ENCODE results near the gene RFC5. TPM values are rescaled to one million over a fixed set of nuclear protein-coding genes. Genes with fewer than 3 reads are reported as not detected.
A peak's percentile ranks its signal among the peaks of the same experiment; 100 is the strongest.

RFC5 gene
- total and polyA plus RNA-seq, 9 donors, result 10.5 to 17.8 (median 13.1) TPM

DNA sequence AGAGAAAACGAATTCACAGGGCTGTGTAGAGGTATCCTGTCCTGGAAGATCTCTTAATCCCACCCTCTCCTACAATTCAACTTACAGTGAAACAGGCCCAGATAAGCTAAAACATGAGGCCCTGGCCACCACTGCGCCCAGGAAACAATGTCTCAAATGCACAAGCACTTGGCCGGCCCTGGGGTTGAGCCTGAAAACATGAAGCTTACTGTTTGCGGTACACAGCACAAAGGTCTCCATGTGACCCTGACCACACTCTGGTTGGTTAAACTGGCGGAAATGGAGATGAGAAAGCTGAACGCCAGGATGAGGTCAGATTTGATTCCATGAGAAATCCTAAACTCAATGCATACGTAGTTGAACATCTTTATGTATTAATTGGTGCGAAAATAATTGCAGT lies 28.1 kb downstream of the RFC5 start:
- H3K36me3 ChIP-seq (ENCODE audit: control insufficient read depth, insufficient read depth, low read length), result peaks cover 43% of the 10 kb centered on the region
- no peaks in the 10 kb centered on the region for H3K27me3 ChIP-seq (ENCODE audit: control insufficient read depth, insufficient read depth, low read length)
- WGBS (ENCODE audit: insufficient coverage), result 91% methylated on average over 6 of the region's 8 CpGs
- no peaks in the 10 kb centered on the region for H3K4me1 ChIP-seq (ENCODE audit: control insufficient read depth, insufficient read depth, low read length)
- no peak for DNase-seq
- no peaks in the 10 kb centered on the region for H3K9me3 ChIP-seq (replicated peaks; ENCODE audit: control insufficient read depth, low read depth, low read length)
- H3K4me3 ChIP-seq (ENCODE audit: low read length), result no peak overlapping the region
- no peak overlapping the region for H3K27ac ChIP-seq (ENCODE audit: low read length)

DNA sequence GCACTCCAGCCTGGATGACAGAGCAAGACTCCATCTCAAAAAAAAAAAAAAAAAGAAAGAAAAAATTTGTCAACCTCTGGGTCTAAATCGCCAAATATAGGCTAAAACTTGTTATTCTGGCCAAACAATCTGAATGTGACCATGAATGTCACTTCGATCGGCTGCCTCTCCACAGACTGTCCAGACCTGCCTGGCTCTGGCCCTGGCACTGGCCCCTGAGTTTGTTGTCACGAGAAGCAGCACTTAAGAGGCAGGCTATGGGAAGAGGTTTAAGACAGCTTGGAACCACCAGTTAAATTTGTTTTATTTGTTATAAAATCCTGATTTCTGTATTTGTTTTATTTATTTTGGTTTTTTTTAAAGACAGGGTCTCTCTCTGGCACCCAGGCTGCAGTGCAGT lies 29.9 kb downstream of the RFC5 start:
- no peak overlapping the region for H3K4me3 ChIP-seq (ENCODE audit: low read length)
- H3K36me3 ChIP-seq (ENCODE audit: control insufficient read depth, insufficient read depth, low read length), result peaks cover 43% of the 10 kb centered on the region
- H3K27me3 ChIP-seq (ENCODE audit: control insufficient read depth, insufficient read depth, low read length), result no peaks in the 10 kb centered on the region
- no peaks in the 10 kb centered on the region for H3K9me3 ChIP-seq (replicated peaks; ENCODE audit: control insufficient read depth, low read depth, low read length)
- no peaks in the 10 kb centered on the region for H3K4me1 ChIP-seq (ENCODE audit: control insufficient read depth, insufficient read depth, low read length)
- H3K27ac ChIP-seq (ENCODE audit: low read length), result no peak overlapping the region
- no peak for DNase-seq
- WGBS (ENCODE audit: insufficient coverage), result 90% methylated on average over 4 of the region's 4 CpGs

DNA sequence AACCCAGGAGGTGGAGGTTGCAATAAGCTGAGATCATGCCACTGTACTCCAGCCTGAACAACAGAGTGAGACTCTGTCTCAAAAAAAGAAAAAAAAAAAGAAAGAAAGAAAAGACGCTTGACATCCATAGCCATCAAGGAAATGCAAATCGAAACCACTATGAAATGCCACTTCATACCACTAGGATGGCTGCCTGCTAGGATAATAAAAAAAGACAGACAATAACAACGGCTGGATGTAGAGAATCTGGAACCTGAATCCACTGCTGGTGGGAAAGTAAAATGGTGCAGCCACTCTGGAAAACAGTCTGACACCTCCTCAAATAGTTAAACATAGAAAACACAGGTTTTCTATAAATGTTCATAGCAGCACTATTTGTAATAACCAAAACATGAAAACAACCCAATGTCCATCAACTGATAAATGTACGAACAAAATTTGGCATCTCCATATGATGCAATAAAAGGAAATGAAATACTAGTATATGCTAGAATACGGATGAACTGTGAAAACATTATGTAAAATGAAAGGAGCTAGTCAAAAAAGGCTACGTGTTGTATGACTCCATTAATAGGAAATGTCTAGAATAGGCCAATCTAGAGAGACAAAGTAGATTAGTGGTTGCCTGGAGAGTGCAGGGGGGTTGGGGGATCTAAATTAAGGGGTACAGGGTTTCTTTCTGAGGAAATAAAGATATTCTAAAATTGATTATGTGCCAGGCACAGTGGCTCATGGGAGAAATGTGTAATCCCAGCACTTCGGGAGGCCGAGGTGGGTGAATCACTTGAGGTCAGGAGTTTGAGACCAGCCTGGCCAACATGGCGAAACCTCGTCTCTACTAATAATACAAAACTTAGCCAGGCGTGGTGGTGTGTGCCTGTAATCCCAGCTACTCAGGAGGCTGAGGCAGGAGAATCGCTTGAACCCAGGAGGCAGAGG lies 34.7 kb downstream of the RFC5 start:
- Histone ChIP-seq H3K27ac (ENCODE audit: low read length) (no peak overlapping the region), H3K4me1 (ENCODE audit: control insufficient read depth, insufficient read depth, low read length) (peaks cover 15% of the 10 kb centered on the region), H3K4me3 (ENCODE audit: low read length) (no peak overlapping the region), H3K36me3 (ENCODE audit: control insufficient read depth, insufficient read depth, low read length) (peaks cover 30% of the 10 kb centered on the region), H3K9me3 (replicated peaks; ENCODE audit: control insufficient read depth, low read depth, low read length) (no peaks in the 10 kb centered on the region), H3K27me3 (ENCODE audit: control insufficient read depth, insufficient read depth, low read length) (no peaks in the 10 kb centered on the region)
- WGBS (ENCODE audit: insufficient coverage), result 92% methylated on average over 2 of the region's 12 CpGs
- DNase-seq, result no peak

DNA sequence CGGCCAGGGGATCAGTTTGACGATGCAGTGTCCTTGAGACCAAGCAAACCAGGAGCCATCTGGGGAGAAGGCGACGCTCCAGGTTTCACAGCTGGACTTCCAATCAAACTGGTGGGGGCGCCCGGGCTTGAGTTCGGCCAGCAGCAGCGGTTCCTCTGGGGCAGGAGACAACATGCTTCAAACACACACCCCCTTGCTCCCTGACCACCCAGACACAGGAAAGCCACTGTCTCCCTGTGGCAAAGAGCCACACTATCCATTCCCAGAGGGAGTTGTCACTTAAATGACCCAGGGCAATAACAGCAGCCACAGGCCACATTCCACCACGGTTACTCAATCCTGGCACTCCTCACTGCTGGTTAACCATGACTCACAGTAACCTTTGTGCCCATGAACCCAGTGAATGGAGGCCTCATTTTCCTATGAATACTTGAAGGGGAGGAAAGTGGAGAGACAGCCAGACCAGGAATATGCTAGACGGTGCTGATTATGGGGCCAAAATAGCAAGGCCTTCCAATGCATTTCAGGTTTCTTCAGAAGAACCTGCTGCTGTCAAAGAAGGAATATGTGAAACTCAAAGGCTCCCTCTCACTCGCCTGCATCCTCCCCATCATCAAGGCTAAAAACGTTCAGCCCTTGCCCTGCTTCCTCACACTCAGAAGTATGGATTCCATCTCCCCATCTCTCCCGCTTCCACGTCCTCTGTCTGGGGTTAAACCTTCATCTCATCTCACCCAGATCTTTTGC lies 36.0 kb downstream of the RFC5 start:
- Histone ChIP-seq H3K4me1 (ENCODE audit: control insufficient read depth, insufficient read depth, low read length) (peaks cover 17% of the 10 kb centered on the region), H3K4me3 (ENCODE audit: low read length) (no peak overlapping the region), H3K27ac (ENCODE audit: low read length) (peak overlapping the region; percentile 67)

DNA sequence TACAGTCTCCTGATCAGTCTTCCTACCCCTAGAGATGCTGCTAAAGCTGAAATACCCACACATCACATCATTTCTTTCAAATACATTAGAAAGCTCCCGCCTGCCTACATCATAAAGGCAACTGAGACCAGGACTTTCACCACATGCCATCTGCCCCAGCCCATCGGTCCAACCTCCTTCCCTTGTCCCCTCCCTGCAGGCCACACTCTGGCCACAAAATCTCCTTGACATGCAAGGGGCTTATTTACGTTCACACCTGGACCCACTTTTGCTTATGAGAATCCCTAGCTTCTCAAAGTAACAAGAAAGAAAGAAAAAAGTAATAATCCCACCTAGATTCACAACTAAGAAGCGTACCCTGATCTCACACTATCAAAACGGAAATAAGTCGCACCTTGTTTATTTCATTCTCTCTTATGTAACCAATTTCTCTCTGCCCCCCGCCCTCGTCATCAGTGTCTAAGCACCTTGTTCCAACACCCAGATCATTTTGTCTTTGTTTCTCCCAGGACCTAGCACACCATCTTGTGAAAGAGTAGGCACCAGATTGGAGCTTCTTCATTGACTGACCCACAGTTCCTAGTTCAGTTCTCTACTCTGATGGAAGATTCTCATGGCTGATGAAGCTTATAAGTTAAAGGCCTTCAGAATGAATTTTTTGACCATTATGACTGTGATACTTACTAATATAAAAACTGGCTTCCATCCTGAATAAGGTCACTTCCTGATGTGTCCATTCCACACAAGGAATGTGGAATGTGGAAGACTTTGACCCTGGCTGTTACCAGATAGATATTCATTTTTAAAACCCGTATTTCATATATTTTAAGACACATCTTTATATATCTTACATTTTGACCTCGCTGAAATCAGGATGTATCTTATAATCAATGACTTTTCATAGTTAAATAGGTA lies 36.8 kb downstream of the RFC5 start:
- no peak overlapping the region for H3K4me3 ChIP-seq (ENCODE audit: low read length)
- H3K36me3 ChIP-seq (ENCODE audit: control insufficient read depth, insufficient read depth, low read length), result peaks cover 22% of the 10 kb centered on the region
- H3K27ac ChIP-seq (ENCODE audit: low read length), result peak overlapping the region; percentile 67
- 98% methylated on average over 5 of the region's 10 CpGs for whole genome bisulfite sequencing (ENCODE audit: insufficient coverage)
- H3K9me3 ChIP-seq (replicated peaks; ENCODE audit: control insufficient read depth, low read depth, low read length), result no peaks in the 10 kb centered on the region
- no peak for DNase-seq
- peaks cover 17% of the 10 kb centered on the region for H3K4me1 ChIP-seq (ENCODE audit: control insufficient read depth, insufficient read depth, low read length)
- no peaks in the 10 kb centered on the region for H3K27me3 ChIP-seq (ENCODE audit: control insufficient read depth, insufficient read depth, low read length)

More for the DNA sequence above, 36.0 kb downstream of the RFC5 start:
- DNase-seq, result peak; percentile 73
- WGBS (ENCODE audit: insufficient coverage), result 73% methylated on average over 10 of the region's 14 CpGs
- no peaks in the 10 kb centered on the region for H3K27me3 ChIP-seq (ENCODE audit: control insufficient read depth, insufficient read depth, low read length)
- peaks cover 25% of the 10 kb centered on the region for H3K36me3 ChIP-seq (ENCODE audit: control insufficient read depth, insufficient read depth, low read length)
- no peaks in the 10 kb centered on the region for H3K9me3 ChIP-seq (replicated peaks; ENCODE audit: control insufficient read depth, low read depth, low read length)

DNA sequence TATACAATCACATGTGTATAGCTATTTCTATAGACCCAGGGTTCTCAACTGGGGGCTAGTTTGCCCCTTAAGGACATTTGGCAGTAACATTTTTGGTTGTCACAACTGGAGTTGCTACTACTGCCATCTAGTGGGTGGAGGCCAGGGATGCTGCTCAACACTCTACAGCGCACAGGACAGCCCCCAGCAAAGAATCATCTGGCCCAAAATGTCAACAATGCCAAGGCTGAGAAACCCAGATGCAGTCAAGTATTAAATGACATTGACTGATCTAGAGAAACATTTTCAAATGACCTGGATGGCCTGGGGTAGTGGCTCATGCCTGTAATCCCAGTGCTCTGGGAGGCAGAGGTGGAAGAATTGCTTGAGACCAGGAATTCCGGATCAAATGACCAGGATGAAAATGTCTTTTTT lies 38.6 kb downstream of the RFC5 start:
- Histone ChIP-seq H3K4me3 (ENCODE audit: low read length) (no peak overlapping the region), H3K27me3 (ENCODE audit: control insufficient read depth, insufficient read depth, low read length) (no peaks in the 10 kb centered on the region), H3K27ac (ENCODE audit: low read length) (no peak overlapping the region), H3K9me3 (replicated peaks; ENCODE audit: control insufficient read depth, low read depth, low read length) (no peaks in the 10 kb centered on the region), H3K36me3 (ENCODE audit: control insufficient read depth, insufficient read depth, low read length) (peaks cover 16% of the 10 kb centered on the region), H3K4me1 (ENCODE audit: control insufficient read depth, insufficient read depth, low read length) (peaks cover 22% of the 10 kb centered on the region)
- no CpG with 5 or more reads among the region's 2 CpGs for WGBS (ENCODE audit: insufficient coverage)
- DNase-seq, result peak; percentile 21

DNA sequence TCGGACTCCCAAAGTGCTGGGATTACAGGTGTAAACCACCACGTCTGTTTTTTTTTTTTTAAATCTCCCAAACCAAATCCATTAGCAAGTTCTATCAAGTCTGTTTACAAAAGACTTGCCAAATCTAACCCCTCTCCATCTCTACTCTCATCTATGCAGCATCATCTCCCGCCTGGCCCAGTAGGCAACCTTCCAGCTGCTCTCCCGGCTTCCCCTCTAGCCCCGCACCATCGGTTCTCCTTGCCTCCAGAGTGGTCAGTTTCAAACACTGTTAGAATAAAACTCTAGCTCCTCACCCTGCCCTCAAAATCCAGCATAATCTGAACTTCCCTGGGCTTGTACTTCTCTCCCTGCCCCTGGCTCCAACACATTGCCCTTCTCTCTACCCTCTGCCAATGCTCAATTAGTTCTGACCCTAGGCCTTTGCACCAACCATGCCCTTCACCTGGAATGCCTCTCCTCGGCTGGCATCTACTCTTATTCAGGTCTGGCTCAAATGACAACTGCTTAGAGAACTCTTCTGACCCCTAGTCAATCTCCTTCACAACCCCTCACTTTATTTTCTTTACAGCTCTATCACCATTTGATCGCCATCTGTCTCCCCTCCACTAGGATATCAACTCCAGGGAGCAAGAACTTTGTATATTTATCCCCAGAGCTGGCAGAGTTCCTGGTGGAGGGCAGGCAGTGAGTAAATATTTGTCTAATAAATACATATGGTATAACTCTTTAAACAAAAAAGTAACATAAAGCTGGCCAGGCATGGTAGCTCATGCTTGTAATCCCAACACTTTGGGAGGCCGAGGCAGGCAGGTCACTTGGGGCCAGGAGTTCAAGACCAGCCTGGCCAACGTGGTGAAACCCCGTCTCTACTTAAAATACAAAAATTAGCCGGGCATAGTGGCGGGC lies 39.6 kb downstream of the RFC5 start:
- Histone ChIP-seq H3K9me3 (replicated peaks; ENCODE audit: control insufficient read depth, low read depth, low read length) (no peaks in the 10 kb centered on the region), H3K27ac (ENCODE audit: low read length) (no peak overlapping the region), H3K27me3 (ENCODE audit: control insufficient read depth, insufficient read depth, low read length) (no peaks in the 10 kb centered on the region), H3K36me3 (ENCODE audit: control insufficient read depth, insufficient read depth, low read length) (peaks cover 9% of the 10 kb centered on the region), H3K4me3 (ENCODE audit: low read length) (no peak overlapping the region), H3K4me1 (ENCODE audit: control insufficient read depth, insufficient read depth, low read length) (peaks cover 24% of the 10 kb centered on the region)
- 73% methylated on average over 9 of the region's 13 CpGs for WGBS (ENCODE audit: insufficient coverage)
- DNase-seq, result no peak

DNA sequence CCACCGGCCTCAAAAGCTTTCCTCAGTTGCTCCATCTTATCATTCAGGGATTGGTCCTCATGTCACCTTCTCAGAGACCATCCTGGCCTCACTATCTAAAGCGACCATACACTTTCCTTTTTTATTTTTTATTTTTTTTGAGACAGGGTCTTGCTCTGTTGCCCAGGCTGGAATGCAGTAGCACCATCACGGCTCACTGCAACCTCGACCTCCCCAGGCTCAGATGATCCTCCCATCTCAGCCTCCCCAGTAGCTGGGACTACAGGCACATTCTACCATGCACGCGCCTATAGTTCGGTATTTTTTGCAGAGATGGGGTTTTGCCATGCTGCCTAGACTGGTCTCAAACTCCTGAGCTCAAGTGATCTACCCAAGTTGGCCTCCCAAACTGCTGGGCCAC lies 41.7 kb downstream of the RFC5 start:
- WGBS (ENCODE audit: insufficient coverage), result 89% methylated on average over 5 of the region's 7 CpGs
- Histone ChIP-seq H3K36me3 (ENCODE audit: control insufficient read depth, insufficient read depth, low read length) (no peaks in the 10 kb centered on the region), H3K27me3 (ENCODE audit: control insufficient read depth, insufficient read depth, low read length) (no peaks in the 10 kb centered on the region), H3K4me1 (ENCODE audit: control insufficient read depth, insufficient read depth, low read length) (peaks cover 19% of the 10 kb centered on the region), H3K4me3 (ENCODE audit: low read length) (no peak overlapping the region), H3K9me3 (replicated peaks; ENCODE audit: control insufficient read depth, low read depth, low read length) (no peaks in the 10 kb centered on the region), H3K27ac (ENCODE audit: low read length) (no peak overlapping the region)
- no peak for DNase-seq

DNA sequence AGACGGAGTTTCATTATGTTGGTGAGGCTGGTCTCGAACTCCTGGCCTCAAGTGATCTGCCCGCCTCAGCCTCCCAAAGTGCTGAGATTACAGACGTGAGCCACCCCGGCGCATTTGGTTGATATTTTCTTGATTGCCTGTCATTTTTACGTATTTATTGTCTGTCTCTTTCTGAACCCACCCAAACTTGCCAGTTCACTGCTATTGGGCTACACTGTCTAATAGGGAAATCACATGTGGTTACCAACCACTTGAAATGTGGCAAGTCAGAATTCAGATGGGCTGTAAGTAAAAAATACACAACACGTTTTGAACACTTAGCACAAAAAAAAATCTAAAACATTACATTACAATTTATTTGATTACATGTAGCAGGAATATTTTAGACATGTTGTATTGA lies 42.4 kb downstream of the RFC5 start:
- Histone ChIP-seq H3K36me3 (ENCODE audit: control insufficient read depth, insufficient read depth, low read length) (no peaks in the 10 kb centered on the region), H3K4me3 (ENCODE audit: low read length) (no peak overlapping the region), H3K4me1 (ENCODE audit: control insufficient read depth, insufficient read depth, low read length) (peaks cover 19% of the 10 kb centered on the region), H3K9me3 (replicated peaks; ENCODE audit: control insufficient read depth, low read depth, low read length) (no peaks in the 10 kb centered on the region), H3K27ac (ENCODE audit: low read length) (no peak overlapping the region), H3K27me3 (ENCODE audit: control insufficient read depth, insufficient read depth, low read length) (no peaks in the 10 kb centered on the region)
- no peak for DNase-seq
- WGBS (ENCODE audit: insufficient coverage), result 92% methylated on average over 7 of the region's 8 CpGs
